Measurements from ENCODE around the gene OSBPL3. TPM values are rescaled to one million over a fixed set of nuclear protein-coding genes. Genes with fewer than 3 reads are reported as not detected.

OSBPL3 gene
- polyA plus RNA-seq, 1 donor (not counting 4 experiments of a cell fraction or from before 2014, with no cell fraction given) = 34.0 TPM

- Histone ChIP-seq H3K27me3 (ENCODE audit: control insufficient read depth, extremely low read depth, insufficient read depth, low read length) (no peaks in the 10 kb centered on the region), H3K27ac (ENCODE audit: control insufficient read depth, insufficient read depth, low read length) (no peak overlapping the region), H3K9ac (ENCODE audit: control insufficient read depth, extremely low read depth, insufficient read depth, low read length) (no peak overlapping the region), H3K4me3 (ENCODE audit: control insufficient read depth in 2 of 3, extremely low read depth in 1 of 3, insufficient read depth in 2 of 3, low read depth in 1 of 3, low read length in 3 of 3) (no peak overlapping the region), H3K9me3 (ENCODE audit: control insufficient read depth, low read depth, low read length) (no peaks in the 10 kb centered on the region), H3K79me2 (ENCODE audit: control insufficient read depth, insufficient read depth, low read length) (peaks cover 93% of the 10 kb centered on the region), H3K4me1 (ENCODE audit: control insufficient read depth, extremely low read depth, insufficient read depth, low read length) (peaks cover 24% of the 10 kb centered on the region), H2AFZ (ENCODE audit: control insufficient read depth, low read length) (no peak overlapping the region), H4K20me1 (ENCODE audit: control insufficient read depth, extremely low read depth, insufficient read depth, low read length) (no peaks in the 10 kb centered on the region), H3K4me2 (ENCODE audit: control insufficient read depth, extremely low read depth, insufficient read depth, low read depth, low read length) (no peak overlapping the region), H3K9me1 (ENCODE audit: control insufficient read depth, extremely low read depth, insufficient read depth, low read length) (peaks cover 3% of the 10 kb centered on the region), H3K36me3 (ENCODE audit: control insufficient read depth in 2 of 2, extremely low read depth in 1 of 2, insufficient read depth in 2 of 2, low read length in 2 of 2) (no peaks in the 10 kb centered on the region)
- TF ChIP-seq EZH2 (IDR thresholded peaks at IDR 0.05; ENCODE audit: low read length) = no peak
- no peak for TF ChIP-seq CTCF (optimal IDR thresholded peaks at IDR 0.05 in 1 of 3, IDR thresholded peaks at IDR 0.05 in 1 of 3, conservative IDR thresholded peaks at IDR 0.05 in 1 of 3; ENCODE audit: extremely low read depth in 1 of 3, insufficient read depth in 2 of 3, low read length in 3 of 3)
- dilution Hi-C loops (cut with MboI; ENCODE audit: extremely low pct_ligation_motif_present, low sequenced_read_pairs) = no loop called here
- DNase-seq (ENCODE audit: low read depth, low spot score) (no peak), FAIRE-seq (no peak)
Measured at GRCh38 chr7:24933298-24933697, 46.7 kb downstream of the OSBPL3 start.

- H4K20me1 ChIP-seq (ENCODE audit: control insufficient read depth, extremely low read depth, insufficient read depth, low read length) = no peaks in the 10 kb centered on the region
- no peak for TF ChIP-seq CTCF (optimal IDR thresholded peaks at IDR 0.05 in 1 of 3, IDR thresholded peaks at IDR 0.05 in 1 of 3, conservative IDR thresholded peaks at IDR 0.05 in 1 of 3; ENCODE audit: extremely low read depth in 1 of 3, insufficient read depth in 2 of 3, low read length in 3 of 3)
- TF ChIP-seq EZH2 (IDR thresholded peaks at IDR 0.05; ENCODE audit: low read length) = no peak
- H2AFZ ChIP-seq (ENCODE audit: control insufficient read depth, low read length) = no peak overlapping the region
- H3K9ac ChIP-seq (ENCODE audit: control insufficient read depth, extremely low read depth, insufficient read depth, low read length) = no peak overlapping the region
- DNase-seq (ENCODE audit: low read depth, low spot score) (no peak), FAIRE-seq (no peak)
- H3K4me1 ChIP-seq (ENCODE audit: control insufficient read depth, extremely low read depth, insufficient read depth, low read length) = peaks cover 25% of the 10 kb centered on the region
- H3K27ac ChIP-seq (ENCODE audit: control insufficient read depth, insufficient read depth, low read length) = no peak overlapping the region
- no peaks in the 10 kb centered on the region for H3K36me3 ChIP-seq (ENCODE audit: control insufficient read depth in 2 of 2, extremely low read depth in 1 of 2, insufficient read depth in 2 of 2, low read length in 2 of 2)
- H3K4me3 ChIP-seq (ENCODE audit: control insufficient read depth in 2 of 3, extremely low read depth in 1 of 3, insufficient read depth in 2 of 3, low read depth in 1 of 3, low read length in 3 of 3) = no peak overlapping the region
- dilution Hi-C loops (cut with MboI; ENCODE audit: extremely low pct_ligation_motif_present, low sequenced_read_pairs) = no loop called here
- no peaks in the 10 kb centered on the region for H3K27me3 ChIP-seq (ENCODE audit: control insufficient read depth, extremely low read depth, insufficient read depth, low read length)
- H3K9me1 ChIP-seq (ENCODE audit: control insufficient read depth, extremely low read depth, insufficient read depth, low read length) = peaks cover 3% of the 10 kb centered on the region
- no peaks in the 10 kb centered on the region for H3K9me3 ChIP-seq (ENCODE audit: control insufficient read depth, low read depth, low read length)
- H3K79me2 ChIP-seq (ENCODE audit: control insufficient read depth, insufficient read depth, low read length) = peaks cover 91% of the 10 kb centered on the region
- H3K4me2 ChIP-seq (ENCODE audit: control insufficient read depth, extremely low read depth, insufficient read depth, low read depth, low read length) = no peak overlapping the region
Measured at GRCh38 chr7:24932815-24933214, 47.2 kb downstream of the OSBPL3 start.
